HEK293T (cell line): ENCODE results near the gene OR8D4.

Source experiments
- CTCF ChIA-PET: fragments of 350-600 bp; formaldehyde crosslinking; extraction: SDS; loops from one replicate; lab custom pipeline; 2021; ENCODE audit warnings: antibody characterized with exemption, inconsistent platforms; lab: Yijun Ruan, JAX
- POLR2A ChIA-PET: fragments of 350-600 bp; formaldehyde crosslinking; extraction: SDS; loops from one replicate; lab custom pipeline; 2020; ENCODE audit warnings: antibody characterized with exemption, inconsistent platforms; lab: Yijun Ruan, JAX
- DNase-seq: peaks from one replicate; pipeline ENCODE4 v3.0.0; 2012; ENCODE audit warnings: mixed read lengths; ENCODE audit errors: extremely low spot score
- ARNT ChIP-seq: fragments of 450-650 bp; IDR thresholded peaks from 2 replicates; pipeline ENCODE4 v1.6.1; 2017; ENCODE audit warnings: mild to moderate bottlenecking
- BHLHE40 ChIP-seq: fragments of 450-650 bp; IDR thresholded peaks from 2 replicates; pipeline ENCODE4 v1.6.1; 2016; ENCODE audit warnings: mild to moderate bottlenecking, moderate library complexity, borderline replicate concordance
- CTBP1 ChIP-seq: fragments of 450-650 bp; IDR thresholded peaks from 2 replicates; pipeline ENCODE4 v1.6.1; 2016; ENCODE audit warnings: borderline replicate concordance
- ELF4 ChIP-seq: fragments of 450-650 bp; IDR thresholded peaks from 2 replicates; pipeline ENCODE4 v1.6.1; 2017; ENCODE audit warnings: antibody characterized with exemption
- FOXA1 ChIP-seq: fragments of 450-650 bp; IDR thresholded peaks from 2 replicates; pipeline ENCODE4 v1.6.1; 2016; ENCODE audit warnings: mild to moderate bottlenecking
- FOXK2 ChIP-seq: fragments of 450-650 bp; IDR thresholded peaks from 2 replicates; pipeline ENCODE4 v1.6.1; 2016; ENCODE audit warnings: mild to moderate bottlenecking
- FOXM1 ChIP-seq: fragments of 450-650 bp; IDR thresholded peaks from 2 replicates; pipeline ENCODE4 v1.6.1; 2017; ENCODE audit warnings: mild to moderate bottlenecking, borderline replicate concordance
- HDGF ChIP-seq: fragments of 450-650 bp; IDR thresholded peaks from 2 replicates; pipeline ENCODE4 v1.6.1; 2017; ENCODE audit warnings: antibody characterized with exemption, borderline replicate concordance
- L3MBTL2 ChIP-seq: fragments of 450-650 bp; conservative IDR thresholded peaks from 2 replicates; pipeline ENCODE4 v1.6.1; 2016; ENCODE audit warnings: mild to moderate bottlenecking
- LEF1 ChIP-seq: fragments of 450-650 bp; IDR thresholded peaks from 2 replicates; pipeline ENCODE4 v1.6.1; 2017; ENCODE audit warnings: mild to moderate bottlenecking, borderline replicate concordance
- NFRKB ChIP-seq: fragments of 450-650 bp; IDR thresholded peaks from 2 replicates; pipeline ENCODE4 v1.6.1; 2016; ENCODE audit warnings: mild to moderate bottlenecking, moderate library complexity
- PKNOX1 ChIP-seq: fragments of 450-650 bp; IDR thresholded peaks from 2 replicates; pipeline ENCODE4 v1.6.1; 2016
- SP1 ChIP-seq: fragments of 450-650 bp; IDR thresholded peaks from 2 replicates; pipeline ENCODE4 v1.6.1; 2017
- SUZ12 ChIP-seq: fragments of 450-650 bp; IDR thresholded peaks from 2 replicates; pipeline ENCODE4 v1.6.1; 2016; ENCODE audit warnings: mild to moderate bottlenecking
- TARDBP ChIP-seq: fragments of 450-650 bp; IDR thresholded peaks from 2 replicates; pipeline ENCODE4 v1.6.1; 2016
- ZNF384 ChIP-seq: fragments of 450-650 bp; IDR thresholded peaks from 2 replicates; pipeline ENCODE4 v1.6.1; 2016

OR8D4 gene

GRCh38 chr11:123880912-123881311 lies 21.1 kb upstream of the OR8D4 start:
- DNase-seq, result no peak
- POLR2A ChIA-PET, result no interaction called here
- CTCF ChIA-PET, result no interaction called here
- no peak for TF ChIP-seq LEF1
- peak; percentile 53; the same call in 1 of the 2 replicates for TF ChIP-seq ELF4

GRCh38 chr11:123885570-123885969 lies 16.4 kb upstream of the OR8D4 start, which contains the start of gene TMEM225:
Gene TMEM225 (minus strand): TSS chr11:123885670. CDS start chr11:123885425, 245 bp downstream.
- no peak for DNase-seq
- ChIA-PET CTCF (interaction anchor here (0.7 kb wide), 1 partner anchor 1185 kb away, joined by 3 read pairs; no protein-coding TSS in a partner anchor), POLR2A (no interaction called here)
- TF ChIP-seq PKNOX1 (no peak), ARNT (no peak), SP1 (no peak), ZNF384 (no peak), NFRKB (no peak), HDGF (no peak), CTBP1 (no peak), ELF4 (no peak), L3MBTL2 (no peak), SUZ12 (no peak), BHLHE40 (no peak), LEF1 (no peak), FOXM1 (no peak), FOXA1 (no peak)

GRCh38 chr11:123892031-123892430 lies 9.9 kb upstream of the OR8D4 start:
- TF ChIP-seq FOXM1 (no peak), HDGF (no peak), SUZ12 (no peak), LEF1 (no peak), FOXA1 (no peak), ELF4 (no peak), ARNT (no peak), CTBP1 (no peak), TARDBP (no peak), PKNOX1 (no peak), NFRKB (no peak), FOXK2 (no peak)
- CTCF ChIA-PET, result no interaction called here
- POLR2A ChIA-PET, result no interaction called here
- DNase-seq, result no peak

GRCh38 chr11:123899792-123900191 lies 2.2 kb upstream of the OR8D4 start:
- no peak for DNase-seq
- ChIA-PET POLR2A (no interaction called here), CTCF (no interaction called here)
- TF ChIP-seq BHLHE40, result no peak
- TF ChIP-seq SUZ12, result no peak
- TF ChIP-seq ELF4, result no peak
- no peak for TF ChIP-seq LEF1
- TF ChIP-seq CTBP1, result no peak
- TF ChIP-seq NFRKB, result no peak
- no peak for TF ChIP-seq ARNT
- TF ChIP-seq ZNF384, result no peak
- no peak for TF ChIP-seq FOXA1
- TF ChIP-seq FOXM1, result no peak

- CTCF ChIA-PET, result no interaction called here
- POLR2A ChIA-PET, result no interaction called here
- no peak for DNase-seq
- TF ChIP-seq CTBP1 (no peak), SUZ12 (no peak), SP1 (no peak)
Measured at GRCh38 chr11:123903932-123904331, 2.0 kb downstream of the OR8D4 start.

- CTCF ChIA-PET, result no interaction called here
- POLR2A ChIA-PET, result no interaction called here
- no peak for DNase-seq
- TF ChIP-seq NFRKB (no peak), SP1 (no peak), TARDBP (no peak), ZNF384 (no peak), HDGF (no peak), ARNT (no peak), L3MBTL2 (no peak), CTBP1 (no peak), ELF4 (no peak), BHLHE40 (no peak), SUZ12 (no peak), FOXK2 (no peak), FOXA1 (no peak), LEF1 (no peak)
Measured at GRCh38 chr11:123904932-123905331, 3.0 kb downstream of the OR8D4 start.

- ChIA-PET POLR2A (no interaction called here), CTCF (no interaction called here)
- TF ChIP-seq HDGF (no peak), PKNOX1 (no peak), NFRKB (no peak), L3MBTL2 (no peak), FOXA1 (no peak), LEF1 (no peak), TARDBP (no peak), FOXK2 (no peak), FOXM1 (no peak), ARNT (no peak), CTBP1 (no peak), SUZ12 (no peak), BHLHE40 (no peak), SP1 (no peak), ELF4 (no peak), ZNF384 (no peak)
- DNase-seq, result no peak
Measured at GRCh38 chr11:123905826-123906225, 3.9 kb downstream of the OR8D4 start.
